ENCODE results near the gene TCF7L1. TPM values are rescaled to one million over a fixed set of nuclear protein-coding genes. Genes with fewer than 3 reads are reported as not detected.

The TCF7L1 gene
- total and polyA plus RNA-seq, 9 of the 15 experiments (the other 6 are each of a cell fraction or from before 2014, with no cell fraction given) = 0.03 to 0.11 (median 0.07) TPM; not detected in 5

DNA sequence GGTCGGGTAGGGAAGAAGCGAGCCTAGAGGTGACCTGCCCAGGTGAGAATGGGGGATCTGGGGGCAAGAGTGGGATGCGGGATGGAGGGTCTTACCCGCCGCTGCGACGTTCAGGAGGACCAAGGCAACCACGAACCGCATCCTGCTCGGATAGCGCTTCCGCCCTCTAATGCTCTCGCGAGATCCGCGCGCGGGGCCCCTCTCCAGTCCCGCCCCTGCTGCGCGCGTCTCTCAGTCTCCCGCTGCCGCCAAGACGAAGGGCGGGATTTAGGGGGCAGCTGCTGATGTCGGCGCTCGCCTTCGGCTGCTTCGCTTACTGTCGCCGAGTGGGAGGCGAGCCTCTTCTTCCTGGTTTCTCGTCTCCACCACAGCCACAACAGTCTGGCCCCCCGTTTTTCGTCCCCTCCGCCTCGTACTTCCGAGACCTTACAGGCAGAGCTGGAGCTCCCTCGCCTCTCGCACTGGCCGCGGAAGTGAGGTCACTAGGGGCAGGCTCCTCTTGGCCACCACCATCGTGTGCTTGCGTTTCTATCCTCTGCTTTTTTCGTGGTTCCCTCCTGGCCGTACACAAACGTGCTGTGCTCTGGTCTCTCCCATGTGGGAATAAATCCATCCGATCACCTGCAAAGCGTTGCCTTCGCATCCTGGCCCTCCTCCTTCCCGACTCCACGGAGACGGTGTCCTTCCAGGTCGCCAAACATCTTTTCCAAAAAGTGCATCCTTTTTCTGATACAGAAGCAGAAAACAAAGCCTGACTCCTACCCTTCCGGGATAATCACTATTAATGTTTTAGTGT is 194.8 kb downstream of the TCF7L1 start, which contains the start of gene TGOLN2 (continued):
- TF ChIP-seq, protein P1, sequence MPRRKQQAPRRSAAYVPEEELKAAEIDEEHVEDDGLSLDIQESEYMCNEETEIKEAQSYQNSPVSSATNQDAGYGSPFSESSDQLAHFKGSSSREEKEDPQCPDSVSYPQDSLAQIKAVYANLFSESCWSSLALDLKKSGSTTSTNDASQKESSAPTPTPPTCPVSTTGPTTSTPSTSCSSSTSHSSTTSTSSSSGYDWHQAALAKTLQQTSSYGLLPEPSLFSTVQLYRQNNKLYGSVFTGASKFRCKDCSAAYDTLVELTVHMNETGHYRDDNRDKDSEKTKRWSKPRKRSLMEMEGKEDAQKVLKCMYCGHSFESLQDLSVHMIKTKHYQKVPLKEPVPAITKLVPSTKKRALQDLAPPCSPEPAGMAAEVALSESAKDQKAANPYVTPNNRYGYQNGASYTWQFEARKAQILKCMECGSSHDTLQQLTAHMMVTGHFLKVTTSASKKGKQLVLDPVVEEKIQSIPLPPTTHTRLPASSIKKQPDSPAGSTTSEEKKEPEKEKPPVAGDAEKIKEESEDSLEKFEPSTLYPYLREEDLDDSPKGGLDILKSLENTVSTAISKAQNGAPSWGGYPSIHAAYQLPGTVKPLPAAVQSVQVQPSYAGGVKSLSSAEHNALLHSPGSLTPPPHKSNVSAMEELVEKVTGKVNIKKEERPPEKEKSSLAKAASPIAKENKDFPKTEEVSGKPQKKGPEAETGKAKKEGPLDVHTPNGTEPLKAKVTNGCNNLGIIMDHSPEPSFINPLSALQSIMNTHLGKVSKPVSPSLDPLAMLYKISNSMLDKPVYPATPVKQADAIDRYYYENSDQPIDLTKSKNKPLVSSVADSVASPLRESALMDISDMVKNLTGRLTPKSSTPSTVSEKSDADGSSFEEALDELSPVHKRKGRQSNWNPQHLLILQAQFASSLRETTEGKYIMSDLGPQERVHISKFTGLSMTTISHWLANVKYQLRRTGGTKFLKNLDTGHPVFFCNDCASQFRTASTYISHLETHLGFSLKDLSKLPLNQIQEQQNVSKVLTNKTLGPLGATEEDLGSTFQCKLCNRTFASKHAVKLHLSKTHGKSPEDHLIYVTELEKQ (CRISPR knock-in tag; IDR thresholded peaks at IDR 0.05) = no peak
- TF ChIP-seq BRF2 (IDR thresholded peaks at IDR 0.05; ENCODE audit: borderline replicate concordance, insufficient read depth, insufficient read length) (no peak), ZNF445 (CRISPR knock-in tag; IDR thresholded peaks at IDR 0.05; ENCODE audit: low read depth) (no peak), HDAC3 (IDR thresholded peaks at IDR 0.05; ENCODE audit: borderline replicate concordance, partially characterized antibody) (no peak), NONO (IDR thresholded peaks at IDR 0.05; ENCODE audit: low read depth in 2 of 2, low read length in 1 of 2) (no peak), ZNF780A (CRISPR knock-in tag; IDR thresholded peaks at IDR 0.05) (no peak), FOXA1 (IDR thresholded peaks at IDR 0.05; ENCODE audit: borderline replicate concordance) (no peak), SMARCA5 (IDR thresholded peaks at IDR 0.05) (no peak; the same call in 1 of the 2 replicates), ELF2 (CRISPR knock-in tag; IDR thresholded peaks at IDR 0.05) (peak; percentile 91), FOXJ2 (tag; IDR thresholded peaks at IDR 0.05) (no peak), SNIP1 (IDR thresholded peaks at IDR 0.05; ENCODE audit: low read depth) (no peak), ZNF143 (CRISPR knock-in tag; IDR thresholded peaks at IDR 0.05) (no peak), ZNF175 (CRISPR knock-in tag; IDR thresholded peaks at IDR 0.05; ENCODE audit: low read depth) (0 out of 2 replicates have a peak, but pooled peaks have one; percentile 52), BCL6 (CRISPR knock-in tag; IDR thresholded peaks at IDR 0.05) (no peak), KDM1A (IDR thresholded peaks at IDR 0.05) (no peak), ZNF764 (CRISPR knock-in tag; IDR thresholded peaks at IDR 0.05; ENCODE audit: low read depth) (no peak), NFRKB (IDR thresholded peaks at IDR 0.05; ENCODE audit: low read depth) (peak; percentile 97), UBTF (IDR thresholded peaks at IDR 0.05; ENCODE audit: borderline replicate concordance in 1 of 2, low read depth in 2 of 2, low read length in 2 of 2) (no peak), ZNF699 (CRISPR knock-in tag; IDR thresholded peaks at IDR 0.05; ENCODE audit: insufficient replicate concordance) (no peak), NFE2 (IDR thresholded peaks at IDR 0.05; ENCODE audit: low read depth) (peak; percentile 20; the same call in 1 of the 2 replicates)
- TF ChIP-seq, protein P2, sequence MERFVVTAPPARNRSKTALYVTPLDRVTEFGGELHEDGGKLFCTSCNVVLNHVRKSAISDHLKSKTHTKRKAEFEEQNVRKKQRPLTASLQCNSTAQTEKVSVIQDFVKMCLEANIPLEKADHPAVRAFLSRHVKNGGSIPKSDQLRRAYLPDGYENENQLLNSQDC (CRISPR knock-in tag; IDR thresholded peaks at IDR 0.05) = peak; percentile 31; the same call in 1 of the 2 replicates

Measured in K562 (cell line).